ENCODE data around the gene PPP1R37. TPM values are rescaled to one million over a fixed set of nuclear protein-coding genes. Genes with fewer than 3 reads are reported as not detected.
A peak's percentile ranks its signal among the peaks of the same experiment; 100 is the strongest.

PPP1R37 gene
- total RNA-seq, 2 donors from 2014 or later: 12.4 to 18.3 TPM

GRCh38 chr19:45136507-45137178 is 43.7 kb downstream of the PPP1R37 start:
- ATAC-seq: no peak
- DNase-seq (ENCODE audit: low spot score in 2 of 2): no peak
- Mint-ChIP-seq H3K9me3 (no peaks in the 10 kb centered on the region), H3K27ac (peak overlapping the region; percentile 58 to 84), H3K36me3 (no peaks in the 10 kb centered on the region)

GRCh38 chr19:45137179-45137761 is 44.3 kb downstream of the PPP1R37 start:
- no peaks in the 10 kb centered on the region for H3K36me3 Mint-ChIP-seq
- DNase-seq (ENCODE audit: low spot score in 2 of 2) (no peak), ATAC-seq (no peak)
- H3K9me3 Mint-ChIP-seq: no peaks in the 10 kb centered on the region
- peak overlapping the region; percentile 58 to 84 for H3K27ac Mint-ChIP-seq

GRCh38 chr19:45138303-45138751 is 45.3 kb downstream of the PPP1R37 start:
- DNase-seq (ENCODE audit: low spot score in 2 of 2): no peak
- no peaks in the 10 kb centered on the region for H3K9me3 Mint-ChIP-seq
- peak overlapping the region; percentile 12 to 27 for H3K27ac Mint-ChIP-seq
- ATAC-seq: no peak
- H3K36me3 Mint-ChIP-seq: peaks cover 0 to 5% of the 10 kb centered on the region in 2 donors

GRCh38 chr19:45139286-45140143 is 46.5 kb downstream of the PPP1R37 start:
- H3K9me3 Mint-ChIP-seq: no peaks in the 10 kb centered on the region
- ATAC-seq: no peak
- peak overlapping the region in 1 of 2 donors; percentile 78 for H3K27ac Mint-ChIP-seq
- H3K36me3 Mint-ChIP-seq: peaks cover 0 to 5% of the 10 kb centered on the region in 2 donors
- DNase-seq (ENCODE audit: low spot score in 2 of 2): no peak

- Mint-ChIP-seq H3K9me3 (no peaks in the 10 kb centered on the region), H3K27ac (peak overlapping the region in 1 of 2 donors; percentile 78), H3K36me3 (peaks cover 0 to 5% of the 10 kb centered on the region in 2 donors)
- ATAC-seq: no peak
- no peak for DNase-seq (ENCODE audit: low spot score in 2 of 2)
These were observed 47.1 kb downstream of the PPP1R37 start for GRCh38 chr19:45140144-45140503.

GRCh38 chr19:45140533-45140932 is 47.6 kb downstream of the PPP1R37 start:
- DNase-seq (ENCODE audit: low spot score in 2 of 2): no peak
- no peak overlapping the region for H3K27ac Mint-ChIP-seq
- H3K9me3 Mint-ChIP-seq: no peaks in the 10 kb centered on the region
- H3K36me3 Mint-ChIP-seq: peaks cover 0 to 5% of the 10 kb centered on the region in 2 donors
- ATAC-seq: no peak

GRCh38 chr19:45141203-45141900 is 48.4 kb downstream of the PPP1R37 start:
- Mint-ChIP-seq H3K27ac (no peak overlapping the region), H3K9me3 (no peaks in the 10 kb centered on the region), H3K36me3 (peaks cover 0 to 5% of the 10 kb centered on the region in 2 donors)
- no peak for DNase-seq (ENCODE audit: low spot score in 2 of 2)
- ATAC-seq: no peak

- DNase-seq (ENCODE audit: low spot score in 2 of 2) (no peak), ATAC-seq (no peak)
- H3K9me3 Mint-ChIP-seq: no peaks in the 10 kb centered on the region
- H3K27ac Mint-ChIP-seq: peak overlapping the region; percentile 14 to 44
- peaks cover 0 to 5% of the 10 kb centered on the region in 2 donors for H3K36me3 Mint-ChIP-seq
These were observed 49.2 kb downstream of the PPP1R37 start for GRCh38 chr19:45142016-45142725.

GRCh38 chr19:45142726-45143110 is 49.7 kb downstream of the PPP1R37 start:
- DNase-seq (ENCODE audit: low spot score in 2 of 2): no peak
- ATAC-seq: no peak
- H3K36me3 Mint-ChIP-seq: peaks cover 0 to 5% of the 10 kb centered on the region in 2 donors
- H3K9me3 Mint-ChIP-seq: no peaks in the 10 kb centered on the region
- H3K27ac Mint-ChIP-seq: peak overlapping the region; percentile 44 to 87

- Mint-ChIP-seq H3K9me3 (no peaks in the 10 kb centered on the region), H3K36me3 (peaks cover 0 to 5% of the 10 kb centered on the region in 2 donors), H3K27ac (no peak overlapping the region)
- no peak for ATAC-seq
- no peak for DNase-seq (ENCODE audit: low spot score in 2 of 2)
These were observed 51.7 kb downstream of the PPP1R37 start for GRCh38 chr19:45144431-45145269.

GRCh38 chr19:45145270-45146189 is 52.6 kb downstream of the PPP1R37 start:
- Mint-ChIP-seq H3K9me3 (no peaks in the 10 kb centered on the region), H3K27ac (no peak overlapping the region), H3K36me3 (peaks cover 0 to 5% of the 10 kb centered on the region in 2 donors)
- DNase-seq (ENCODE audit: low spot score in 2 of 2): no peak
- ATAC-seq: no peak

- H3K36me3 Mint-ChIP-seq: peaks cover 0 to 5% of the 10 kb centered on the region in 2 donors
- no peak for ATAC-seq
- no peak overlapping the region for H3K27ac Mint-ChIP-seq
- no peak for DNase-seq (ENCODE audit: low spot score in 2 of 2)
- no peaks in the 10 kb centered on the region for H3K9me3 Mint-ChIP-seq
These were observed 53.3 kb downstream of the PPP1R37 start for GRCh38 chr19:45146251-45146650.

GRCh38 chr19:45146741-45147205 is 53.8 kb downstream of the PPP1R37 start:
- no peak for DNase-seq (ENCODE audit: low spot score in 2 of 2)
- peaks cover 0 to 9% of the 10 kb centered on the region in 2 donors for H3K36me3 Mint-ChIP-seq
- no peak for ATAC-seq
- no peak overlapping the region for H3K27ac Mint-ChIP-seq
- no peaks in the 10 kb centered on the region for H3K9me3 Mint-ChIP-seq

GRCh38 chr19:45147835-45148676 is 55.1 kb downstream of the PPP1R37 start:
- no peak for DNase-seq (ENCODE audit: low spot score in 2 of 2)
- Mint-ChIP-seq H3K36me3 (peaks cover 5 to 6% of the 10 kb centered on the region in 2 donors), H3K27ac (no peak overlapping the region), H3K9me3 (peaks cover 0 to 4% of the 10 kb centered on the region in 2 donors)
- no peak for ATAC-seq

Data from activated naive CD4-positive, alpha-beta T cell treated with anti-CD3 and anti-CD28 coated beads, Interleukin-2, amount 50 U/mL, for 72 hours (primary cell).